ENCODE results near the gene REC8.

Gene REC8

GRCh38 chr14:24179294-24179960 lies 7.5 kb downstream of the REC8 start:
- no peak overlapping the region for H3K27ac ChIP-seq (ENCODE audit: low read depth, low read length)

GRCh38 chr14:24179961-24180796 lies 8.3 kb downstream of the REC8 start:
- peaks cover 87% of the 10 kb centered on the region for H3K36me3 ChIP-seq (ENCODE audit: control insufficient read depth, insufficient read depth, low read length)
- no peaks in the 10 kb centered on the region for H3K27me3 ChIP-seq (ENCODE audit: control insufficient read depth, insufficient read depth, low read length)
- H3K9me3 ChIP-seq (ENCODE audit: control insufficient read depth, insufficient read depth, low read length): no peaks in the 10 kb centered on the region
- no peaks in the 10 kb centered on the region for H3K4me1 ChIP-seq (ENCODE audit: control insufficient read depth, insufficient read depth, low read length)
- H3K27ac ChIP-seq (ENCODE audit: low read depth, low read length): no peak overlapping the region
- H3K9ac ChIP-seq (ENCODE audit: low read depth, low read length): no peak overlapping the region
- no peak overlapping the region for H3K4me3 ChIP-seq (ENCODE audit: low read depth, low read length)

More at GRCh38 chr14:24179294-24179960, 7.5 kb downstream of the REC8 start:
- H3K4me1 ChIP-seq (ENCODE audit: control insufficient read depth, insufficient read depth, low read length): no peaks in the 10 kb centered on the region
- no peaks in the 10 kb centered on the region for H3K9me3 ChIP-seq (ENCODE audit: control insufficient read depth, insufficient read depth, low read length)
- H3K9ac ChIP-seq (ENCODE audit: low read depth, low read length): no peak overlapping the region
- H3K36me3 ChIP-seq (ENCODE audit: control insufficient read depth, insufficient read depth, low read length): peaks cover 84% of the 10 kb centered on the region
- H3K27me3 ChIP-seq (ENCODE audit: control insufficient read depth, insufficient read depth, low read length): no peaks in the 10 kb centered on the region
- H3K4me3 ChIP-seq (ENCODE audit: low read depth, low read length): no peak overlapping the region

- H3K9ac ChIP-seq (ENCODE audit: low read depth, low read length): no peak overlapping the region
- H3K27ac ChIP-seq (ENCODE audit: low read depth, low read length): no peak overlapping the region
- no peak overlapping the region for H3K4me3 ChIP-seq (ENCODE audit: low read depth, low read length)
- peaks cover 98% of the 10 kb centered on the region for H3K36me3 ChIP-seq (ENCODE audit: control insufficient read depth, insufficient read depth, low read length)
- no peaks in the 10 kb centered on the region for H3K27me3 ChIP-seq (ENCODE audit: control insufficient read depth, insufficient read depth, low read length)
- no peaks in the 10 kb centered on the region for H3K4me1 ChIP-seq (ENCODE audit: control insufficient read depth, insufficient read depth, low read length)
- H3K9me3 ChIP-seq (ENCODE audit: control insufficient read depth, insufficient read depth, low read length): no peaks in the 10 kb centered on the region
Measured at GRCh38 chr14:24181371-24182077, 9.6 kb downstream of the REC8 start.

GRCh38 chr14:24182110-24182882 lies 10.4 kb downstream of the REC8 start:
- Histone ChIP-seq H3K4me3 (ENCODE audit: low read depth, low read length) (no peak overlapping the region), H3K27ac (ENCODE audit: low read depth, low read length) (no peak overlapping the region), H3K9ac (ENCODE audit: low read depth, low read length) (no peak overlapping the region), H3K9me3 (ENCODE audit: control insufficient read depth, insufficient read depth, low read length) (no peaks in the 10 kb centered on the region), H3K4me1 (ENCODE audit: control insufficient read depth, insufficient read depth, low read length) (no peaks in the 10 kb centered on the region), H3K36me3 (ENCODE audit: control insufficient read depth, insufficient read depth, low read length) (peaks cover 98% of the 10 kb centered on the region), H3K27me3 (ENCODE audit: control insufficient read depth, insufficient read depth, low read length) (no peaks in the 10 kb centered on the region)

- H3K27me3 ChIP-seq (ENCODE audit: control insufficient read depth, insufficient read depth, low read length): no peaks in the 10 kb centered on the region
- H3K27ac ChIP-seq (ENCODE audit: low read depth, low read length): no peak overlapping the region
- peaks cover 3% of the 10 kb centered on the region for H3K4me1 ChIP-seq (ENCODE audit: control insufficient read depth, insufficient read depth, low read length)
- H3K4me3 ChIP-seq (ENCODE audit: low read depth, low read length): no peak overlapping the region
- peaks cover 95% of the 10 kb centered on the region for H3K36me3 ChIP-seq (ENCODE audit: control insufficient read depth, insufficient read depth, low read length)
- H3K9me3 ChIP-seq (ENCODE audit: control insufficient read depth, insufficient read depth, low read length): no peaks in the 10 kb centered on the region
- H3K9ac ChIP-seq (ENCODE audit: low read depth, low read length): no peak overlapping the region
Measured at GRCh38 chr14:24183014-24183481, 11.2 kb downstream of the REC8 start.

- H3K4me3 ChIP-seq (ENCODE audit: low read depth, low read length): no peak overlapping the region
- H3K9me3 ChIP-seq (ENCODE audit: control insufficient read depth, insufficient read depth, low read length): no peaks in the 10 kb centered on the region
- H3K9ac ChIP-seq (ENCODE audit: low read depth, low read length): no peak overlapping the region
- H3K27me3 ChIP-seq (ENCODE audit: control insufficient read depth, insufficient read depth, low read length): no peaks in the 10 kb centered on the region
- H3K36me3 ChIP-seq (ENCODE audit: control insufficient read depth, insufficient read depth, low read length): peaks cover 82% of the 10 kb centered on the region
- H3K27ac ChIP-seq (ENCODE audit: low read depth, low read length): no peak overlapping the region
- H3K4me1 ChIP-seq (ENCODE audit: control insufficient read depth, insufficient read depth, low read length): peaks cover 3% of the 10 kb centered on the region
Measured at GRCh38 chr14:24184104-24184970, 12.5 kb downstream of the REC8 start.

- H3K4me1 ChIP-seq (ENCODE audit: control insufficient read depth, insufficient read depth, low read length): peaks cover 3% of the 10 kb centered on the region
- no peak overlapping the region for H3K27ac ChIP-seq (ENCODE audit: low read depth, low read length)
- H3K4me3 ChIP-seq (ENCODE audit: low read depth, low read length): no peak overlapping the region
- H3K27me3 ChIP-seq (ENCODE audit: control insufficient read depth, insufficient read depth, low read length): no peaks in the 10 kb centered on the region
- no peak overlapping the region for H3K9ac ChIP-seq (ENCODE audit: low read depth, low read length)
- H3K9me3 ChIP-seq (ENCODE audit: control insufficient read depth, insufficient read depth, low read length): no peaks in the 10 kb centered on the region
- peaks cover 75% of the 10 kb centered on the region for H3K36me3 ChIP-seq (ENCODE audit: control insufficient read depth, insufficient read depth, low read length)
Measured at GRCh38 chr14:24185026-24185425, 13.1 kb downstream of the REC8 start.

- Histone ChIP-seq H3K9me3 (ENCODE audit: control insufficient read depth, insufficient read depth, low read length) (no peaks in the 10 kb centered on the region), H3K27me3 (ENCODE audit: control insufficient read depth, insufficient read depth, low read length) (no peaks in the 10 kb centered on the region), H3K4me1 (ENCODE audit: control insufficient read depth, insufficient read depth, low read length) (peaks cover 3% of the 10 kb centered on the region), H3K36me3 (ENCODE audit: control insufficient read depth, insufficient read depth, low read length) (peaks cover 68% of the 10 kb centered on the region), H3K4me3 (ENCODE audit: low read depth, low read length) (no peak overlapping the region), H3K9ac (ENCODE audit: low read depth, low read length) (no peak overlapping the region), H3K27ac (ENCODE audit: low read depth, low read length) (no peak overlapping the region)
Measured at GRCh38 chr14:24185741-24186140, 13.9 kb downstream of the REC8 start.

GRCh38 chr14:24186831-24187538 lies 15.1 kb downstream of the REC8 start:
- H3K4me3 ChIP-seq (ENCODE audit: low read depth, low read length): no peak overlapping the region
- H3K27me3 ChIP-seq (ENCODE audit: control insufficient read depth, insufficient read depth, low read length): no peaks in the 10 kb centered on the region
- no peak overlapping the region for H3K9ac ChIP-seq (ENCODE audit: low read depth, low read length)
- no peaks in the 10 kb centered on the region for H3K9me3 ChIP-seq (ENCODE audit: control insufficient read depth, insufficient read depth, low read length)
- H3K36me3 ChIP-seq (ENCODE audit: control insufficient read depth, insufficient read depth, low read length): peaks cover 64% of the 10 kb centered on the region
- H3K4me1 ChIP-seq (ENCODE audit: control insufficient read depth, insufficient read depth, low read length): peaks cover 3% of the 10 kb centered on the region
- no peak overlapping the region for H3K27ac ChIP-seq (ENCODE audit: low read depth, low read length)
